Measurements from ENCODE around the gene SEC14L2.

DNA sequence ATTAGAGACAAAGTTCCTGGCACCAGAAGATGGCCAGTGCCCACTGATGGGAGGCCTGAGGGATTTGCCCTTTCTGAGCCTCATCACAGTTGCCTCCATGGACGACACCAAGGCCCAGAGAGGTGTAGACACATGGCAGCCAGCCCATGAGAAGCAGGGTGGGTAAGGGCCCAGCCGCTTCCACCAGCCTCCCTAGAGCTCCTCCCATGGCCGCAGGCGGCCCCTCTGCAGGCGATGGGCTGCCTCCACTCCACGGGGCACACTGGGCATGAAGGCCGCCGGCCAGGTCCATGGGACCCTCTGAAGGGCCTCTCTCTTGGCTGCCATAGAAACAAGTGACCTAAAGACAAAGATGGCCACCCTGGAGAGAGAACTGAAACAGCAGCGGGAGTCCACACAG, 25.5 kb upstream of the SEC14L2 start:
- TF ChIP-seq, protein P1, sequence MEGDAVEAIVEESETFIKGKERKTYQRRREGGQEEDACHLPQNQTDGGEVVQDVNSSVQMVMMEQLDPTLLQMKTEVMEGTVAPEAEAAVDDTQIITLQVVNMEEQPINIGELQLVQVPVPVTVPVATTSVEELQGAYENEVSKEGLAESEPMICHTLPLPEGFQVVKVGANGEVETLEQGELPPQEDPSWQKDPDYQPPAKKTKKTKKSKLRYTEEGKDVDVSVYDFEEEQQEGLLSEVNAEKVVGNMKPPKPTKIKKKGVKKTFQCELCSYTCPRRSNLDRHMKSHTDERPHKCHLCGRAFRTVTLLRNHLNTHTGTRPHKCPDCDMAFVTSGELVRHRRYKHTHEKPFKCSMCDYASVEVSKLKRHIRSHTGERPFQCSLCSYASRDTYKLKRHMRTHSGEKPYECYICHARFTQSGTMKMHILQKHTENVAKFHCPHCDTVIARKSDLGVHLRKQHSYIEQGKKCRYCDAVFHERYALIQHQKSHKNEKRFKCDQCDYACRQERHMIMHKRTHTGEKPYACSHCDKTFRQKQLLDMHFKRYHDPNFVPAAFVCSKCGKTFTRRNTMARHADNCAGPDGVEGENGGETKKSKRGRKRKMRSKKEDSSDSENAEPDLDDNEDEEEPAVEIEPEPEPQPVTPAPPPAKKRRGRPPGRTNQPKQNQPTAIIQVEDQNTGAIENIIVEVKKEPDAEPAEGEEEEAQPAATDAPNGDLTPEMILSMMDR (conservative IDR thresholded peaks at IDR 0.05), result no peak
- no peak for TF ChIP-seq EZH2 (IDR thresholded peaks at IDR 0.05; ENCODE audit: low read depth)
